ENCODE measurements around the gene SPDYC.

DNA sequence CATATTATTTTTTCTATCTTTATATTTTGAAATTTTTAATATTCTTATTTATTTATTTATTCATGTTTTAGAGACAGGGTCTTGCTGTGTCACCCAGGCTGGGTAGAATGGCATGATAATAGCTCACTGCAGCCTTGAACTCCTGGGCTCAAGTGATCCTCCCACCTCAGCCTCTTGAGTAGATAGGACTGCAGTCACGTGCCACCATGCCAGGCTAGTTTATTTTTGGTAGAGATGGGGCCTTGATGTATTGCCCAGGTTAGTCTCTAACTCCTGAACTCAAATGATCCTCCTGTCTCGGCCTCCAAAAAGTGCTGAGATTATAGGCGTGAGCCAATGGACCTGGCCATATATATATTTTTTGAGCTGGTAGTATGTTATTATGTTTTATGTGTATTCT, 2.4 kb upstream of the SPDYC start:
- TF ChIP-seq, protein P1, sequence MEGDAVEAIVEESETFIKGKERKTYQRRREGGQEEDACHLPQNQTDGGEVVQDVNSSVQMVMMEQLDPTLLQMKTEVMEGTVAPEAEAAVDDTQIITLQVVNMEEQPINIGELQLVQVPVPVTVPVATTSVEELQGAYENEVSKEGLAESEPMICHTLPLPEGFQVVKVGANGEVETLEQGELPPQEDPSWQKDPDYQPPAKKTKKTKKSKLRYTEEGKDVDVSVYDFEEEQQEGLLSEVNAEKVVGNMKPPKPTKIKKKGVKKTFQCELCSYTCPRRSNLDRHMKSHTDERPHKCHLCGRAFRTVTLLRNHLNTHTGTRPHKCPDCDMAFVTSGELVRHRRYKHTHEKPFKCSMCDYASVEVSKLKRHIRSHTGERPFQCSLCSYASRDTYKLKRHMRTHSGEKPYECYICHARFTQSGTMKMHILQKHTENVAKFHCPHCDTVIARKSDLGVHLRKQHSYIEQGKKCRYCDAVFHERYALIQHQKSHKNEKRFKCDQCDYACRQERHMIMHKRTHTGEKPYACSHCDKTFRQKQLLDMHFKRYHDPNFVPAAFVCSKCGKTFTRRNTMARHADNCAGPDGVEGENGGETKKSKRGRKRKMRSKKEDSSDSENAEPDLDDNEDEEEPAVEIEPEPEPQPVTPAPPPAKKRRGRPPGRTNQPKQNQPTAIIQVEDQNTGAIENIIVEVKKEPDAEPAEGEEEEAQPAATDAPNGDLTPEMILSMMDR (IDR thresholded peaks at IDR 0.05) = no peak
- no peak for TF ChIP-seq POLR2AphosphoS5 (IDR thresholded peaks at IDR 0.05)
- TF ChIP-seq POLR2A (IDR thresholded peaks at IDR 0.05) = no peak
